IMR-90 (cell line): ENCODE results near the gene ENTPD3. TPM values are rescaled to one million over a fixed set of nuclear protein-coding genes. Genes with fewer than 3 reads are reported as not detected.

ENCODE experiments used
- ATAC-seq: fragments of 200-7000 bp; cut with Tn5 transposase; 2 replicates; pipeline ENCODE4 v1.9.1; 2020; ENCODE audit warnings: low read depth, mild to moderate bottlenecking, moderate library complexity
- BruUV-seq: library from RNA; stranded (reverse); fragments of 400-500 nt; replicated peaks from 2 replicates; lab custom pipeline; 2021; lab: Mats Ljungman, UMichigan
- CTCF ChIA-PET: fragments of 300-600 bp; formaldehyde crosslinking; extraction: SDS; loops from one replicate; lab custom pipeline; 2021; ENCODE audit warnings: antibody characterized with exemption; lab: Yijun Ruan, JAX
- POLR2A ChIA-PET: fragments of 300-600 bp; sonication (Branson Sonifier 250); formaldehyde crosslinking; loops from one replicate; lab custom pipeline; 2022; ENCODE audit warnings: antibody characterized with exemption; ENCODE audit not compliant: unreplicated experiment; lab: Charles Lee
- DNase-seq: peaks from one replicate; pipeline ENCODE4 v3.0.0; 2013
- H2AFZ ChIP-seq: replicated peaks from 2 replicates; pipeline ENCODE3; 2013; ENCODE audit warnings: low read length, mild to moderate bottlenecking; ENCODE audit not compliant: poor library complexity
- H2AK5ac ChIP-seq: 2 replicates; pipeline ENCODE4 v1.6.1; 2013; ENCODE audit warnings: low read depth, low read length, inconsistent platforms
- H2AK9ac ChIP-seq: replicated peaks from 2 replicates; pipeline ENCODE3; 2013; ENCODE audit warnings: mild to moderate bottlenecking, low read depth, low read length, moderate library complexity; ENCODE audit not compliant: poor library complexity
- H2BK120ac ChIP-seq: 2 replicates; pipeline ENCODE4 v1.6.1; 2013; ENCODE audit warnings: low read depth, low read length, inconsistent platforms
- H2BK15ac ChIP-seq: 3 replicates; pipeline ENCODE4 v1.6.1; 2013; ENCODE audit warnings: low read depth, low read length, inconsistent platforms
- H2BK20ac ChIP-seq: 2 replicates; pipeline ENCODE4 v1.6.1; 2013; ENCODE audit warnings: low read depth, mild to moderate bottlenecking, inconsistent platforms, low read length, moderate library complexity
- H2BK5ac ChIP-seq: 2 replicates; pipeline ENCODE4 v1.6.1; 2013; ENCODE audit warnings: mild to moderate bottlenecking, low read depth, low read length, inconsistent platforms; ENCODE audit not compliant: poor library complexity, severe bottlenecking
- H3K14ac ChIP-seq: replicated peaks from 2 replicates; pipeline ENCODE4 v1.6.1; 2013; ENCODE audit warnings: low read depth, low read length, inconsistent platforms
- H3K18ac ChIP-seq: 2 replicates; pipeline ENCODE4 v1.6.1; 2013; ENCODE audit warnings: low read depth, low read length, control low read depth
- H3K23ac ChIP-seq: 2 replicates; pipeline ENCODE4 v1.6.1; 2013; ENCODE audit warnings: low read depth, low read length, inconsistent platforms
- H3K27ac ChIP-seq: 2 replicates; pipeline ENCODE4 v1.5.1; 2013; ENCODE audit warnings: mild to moderate bottlenecking, control low read depth, low read length; ENCODE audit not compliant: insufficient read depth
- H3K27me3 ChIP-seq: 2 replicates; pipeline ENCODE4 v1.6.1; 2013; ENCODE audit warnings: low read length; ENCODE audit not compliant: control insufficient read depth, insufficient read depth
- H3K36me3 ChIP-seq: 2 replicates; pipeline ENCODE4 v1.6.1; 2013; ENCODE audit warnings: low read length, mixed read lengths; ENCODE audit not compliant: control insufficient read depth, insufficient read depth
- H3K4ac ChIP-seq: 2 replicates; pipeline ENCODE4 v1.6.1; 2013; ENCODE audit warnings: low read depth, low read length, inconsistent platforms
- H3K4me1 ChIP-seq: 2 replicates; pipeline ENCODE4 v1.6.1; 2013; ENCODE audit warnings: low read length, mixed read lengths; ENCODE audit not compliant: control insufficient read depth, insufficient read depth
- H3K4me2 ChIP-seq: 2 replicates; pipeline ENCODE4 v1.6.1; 2013; ENCODE audit warnings: low read depth, mild to moderate bottlenecking, control low read depth, low read length, moderate library complexity
- H3K4me3 ChIP-seq: 2 replicates; pipeline ENCODE4 v1.5.1; 2013; ENCODE audit warnings: low read depth, mild to moderate bottlenecking, control low read depth, low read length, moderate library complexity; ENCODE audit not compliant: insufficient read depth
- H3K56ac ChIP-seq: 2 replicates; pipeline ENCODE4 v1.6.1; 2013; ENCODE audit warnings: low read length, inconsistent platforms; ENCODE audit not compliant: insufficient read depth; ENCODE audit errors: extremely low read depth
- H3K79me1 ChIP-seq, 2 experiments: 2 replicates each; pipeline ENCODE4 v1.6.1; 2013; ENCODE audit warnings: low read length in 2 of 2, inconsistent platforms in 1 of 2, low read depth in 1 of 2
- H3K9ac ChIP-seq: 2 replicates; pipeline ENCODE4 v1.6.1; 2013; ENCODE audit warnings: low read depth, low read length, control low read depth
- H3K9me1 ChIP-seq: 2 replicates; pipeline ENCODE4 v1.6.1; 2013; ENCODE audit warnings: low read length, inconsistent platforms; ENCODE audit not compliant: insufficient read depth
- H3K9me3 ChIP-seq: 2 replicates; pipeline ENCODE4 v1.6.1; 2013; ENCODE audit warnings: low read length; ENCODE audit not compliant: control insufficient read depth, insufficient read depth
- H4K20me1 ChIP-seq: 2 replicates; pipeline ENCODE4 v1.6.1; 2013; ENCODE audit warnings: low read length, inconsistent platforms; ENCODE audit not compliant: insufficient read depth
- H4K5ac ChIP-seq: 2 replicates; pipeline ENCODE4 v1.6.1; 2013; ENCODE audit warnings: mild to moderate bottlenecking, low read depth, low read length, control low read depth
- H4K8ac ChIP-seq, 2 experiments: 2 replicates each; pipeline ENCODE4 v1.6.1; 2013; ENCODE audit warnings: low read depth in 2 of 2, low read length in 2 of 2, control low read depth in 1 of 2, inconsistent platforms in 1 of 2
- H4K91ac ChIP-seq: 2 replicates; pipeline ENCODE4 v1.6.1; 2013; ENCODE audit warnings: low read depth, low read length, inconsistent platforms; ENCODE audit not compliant: insufficient read depth
- RAD21 ChIP-seq: IDR thresholded peaks from 2 replicates; pipeline ENCODE4 v1.6.1; 2012; ENCODE audit warnings: low read length, improper control_type of control experiment
- WGBS, 2 experiments: methylation state at CpG; one replicate each; pipeline versions ENCODE4 v1.1.5 to v1.1.7; 2013; ENCODE audit warnings: missing lambda C conversion rate in 2 of 2; ENCODE audit not compliant: insufficient read length in 1 of 2; ENCODE audit errors: extremely low coverage in 2 of 2; 5-methylcytosine and 5-hydroxymethylcytosine counted together
- dilution Hi-C: fragments of 300-500 bp; cut with HindIII; formaldehyde crosslinking; loops from one replicate; pipeline ENCODE4 v1.14.3; 2018; ENCODE audit warnings: low sequenced_read_pairs; ENCODE audit not compliant: unreplicated experiment
- in situ Hi-C: fragments of 300-500 bp; cut with MboI; formaldehyde crosslinking; loops from 3 replicates; pipeline ENCODE4 v1.14.3; 2019; ENCODE audit warnings: low sequenced_read_pairs, inconsistent platforms, mixed read lengths
- intact Hi-C: fragments of 100-400 bp; cut with micrococcal nuclease; formaldehyde crosslinking; loops from 2 replicates; pipeline ENCODE4 v1.10.0; 2022
- polyA plus RNA-seq, 3 experiments: library from polyadenylated mRNA; depleted of rRNA; stranded (reverse); fragments of >200 nt; gene quantifications; 2 replicates each; pipeline ENCODE4 v1.2.3, GENCODE V29; 2012; ENCODE audit warnings: low replicate concordance in 1 of 3
- total RNA-seq: library from RNA; depleted of rRNA; stranded (reverse); fragments of >200 nt; gene quantifications from 2 replicates; pipeline ENCODE4 v1.2.3, GENCODE V29; 2012
- TF ChIP-seq, protein P1 (sequence below): fragments of 150-350 bp; IDR thresholded peaks from 2 replicates; pipeline ENCODE4 v1.6.1; 2016; ENCODE audit warnings: low read depth, mild to moderate bottlenecking, low read length, moderate library complexity, borderline replicate concordance
- TF ChIP-seq, protein P2 (sequence below): conservative IDR thresholded peaks from 2 replicates; pipeline ENCODE4 v1.5.1; 2012; ENCODE audit warnings: mild to moderate bottlenecking, low read depth, low read length, improper control_type of control experiment

The ENTPD3 gene
- total and polyA plus RNA-seq, 2 of the 4 experiments (the other 2 are of a cell fraction) = not detected

DNA sequence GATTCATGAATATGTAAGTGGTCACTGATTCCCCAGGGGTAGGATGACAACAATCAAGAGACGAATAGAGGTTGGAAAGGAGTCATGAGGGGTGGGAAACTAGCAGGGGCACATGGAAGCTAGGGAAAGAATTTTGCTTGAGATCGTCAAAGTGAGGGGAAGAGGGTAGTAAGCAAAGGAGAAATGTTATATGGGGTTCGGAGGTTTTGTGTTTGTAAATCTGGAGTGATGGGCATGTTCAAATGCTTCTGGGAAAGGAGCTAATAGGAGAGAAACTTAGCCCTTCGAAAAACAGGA, 78.1 kb downstream of the ENTPD3 start (continued):
- TF ChIP-seq, protein P1, sequence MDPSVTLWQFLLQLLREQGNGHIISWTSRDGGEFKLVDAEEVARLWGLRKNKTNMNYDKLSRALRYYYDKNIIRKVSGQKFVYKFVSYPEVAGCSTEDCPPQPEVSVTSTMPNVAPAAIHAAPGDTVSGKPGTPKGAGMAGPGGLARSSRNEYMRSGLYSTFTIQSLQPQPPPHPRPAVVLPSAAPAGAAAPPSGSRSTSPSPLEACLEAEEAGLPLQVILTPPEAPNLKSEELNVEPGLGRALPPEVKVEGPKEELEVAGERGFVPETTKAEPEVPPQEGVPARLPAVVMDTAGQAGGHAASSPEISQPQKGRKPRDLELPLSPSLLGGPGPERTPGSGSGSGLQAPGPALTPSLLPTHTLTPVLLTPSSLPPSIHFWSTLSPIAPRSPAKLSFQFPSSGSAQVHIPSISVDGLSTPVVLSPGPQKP = no peak

DNA sequence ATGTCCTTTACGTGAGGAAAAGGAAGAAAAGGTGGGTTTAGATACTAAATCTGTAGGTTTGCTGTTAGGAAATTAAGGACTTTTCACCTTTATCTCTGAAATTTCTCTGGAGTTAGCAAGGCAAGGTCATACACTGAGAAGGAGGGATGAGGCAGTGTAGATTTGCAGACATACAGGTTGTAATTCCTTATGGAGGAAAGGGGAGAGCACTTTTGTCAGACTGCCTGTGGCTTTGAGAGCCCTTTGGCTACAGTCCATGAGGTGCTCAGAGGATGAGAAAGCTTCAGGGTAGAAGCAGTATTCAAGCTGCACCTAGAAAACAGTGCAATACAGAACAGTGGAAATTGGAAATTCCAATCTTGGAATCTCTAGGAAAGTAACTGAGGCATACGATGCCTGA, 78.5 kb downstream of the ENTPD3 start:
- H3K23ac ChIP-seq = no peak overlapping the region
- no peak overlapping the region for H2BK5ac ChIP-seq
- H3K18ac ChIP-seq = no peak overlapping the region
- ChIA-PET POLR2A (no interaction called here), CTCF (interaction anchor here (0.6 to 1.3 kb wide), 2 partner anchors 11 to 14 kb away, joined by 3 read pairs; partner anchors contain the start of gene ZNF619)
- H3K56ac ChIP-seq = no peak overlapping the region
- TF ChIP-seq, protein P2, sequence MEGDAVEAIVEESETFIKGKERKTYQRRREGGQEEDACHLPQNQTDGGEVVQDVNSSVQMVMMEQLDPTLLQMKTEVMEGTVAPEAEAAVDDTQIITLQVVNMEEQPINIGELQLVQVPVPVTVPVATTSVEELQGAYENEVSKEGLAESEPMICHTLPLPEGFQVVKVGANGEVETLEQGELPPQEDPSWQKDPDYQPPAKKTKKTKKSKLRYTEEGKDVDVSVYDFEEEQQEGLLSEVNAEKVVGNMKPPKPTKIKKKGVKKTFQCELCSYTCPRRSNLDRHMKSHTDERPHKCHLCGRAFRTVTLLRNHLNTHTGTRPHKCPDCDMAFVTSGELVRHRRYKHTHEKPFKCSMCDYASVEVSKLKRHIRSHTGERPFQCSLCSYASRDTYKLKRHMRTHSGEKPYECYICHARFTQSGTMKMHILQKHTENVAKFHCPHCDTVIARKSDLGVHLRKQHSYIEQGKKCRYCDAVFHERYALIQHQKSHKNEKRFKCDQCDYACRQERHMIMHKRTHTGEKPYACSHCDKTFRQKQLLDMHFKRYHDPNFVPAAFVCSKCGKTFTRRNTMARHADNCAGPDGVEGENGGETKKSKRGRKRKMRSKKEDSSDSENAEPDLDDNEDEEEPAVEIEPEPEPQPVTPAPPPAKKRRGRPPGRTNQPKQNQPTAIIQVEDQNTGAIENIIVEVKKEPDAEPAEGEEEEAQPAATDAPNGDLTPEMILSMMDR = no peak
- TF ChIP-seq RAD21 = no peak
- 0 out of 2 replicates have a peak, but pooled peaks cover 2% of the 10 kb centered on the region for H3K9me1 ChIP-seq
- H2AK5ac ChIP-seq = no peak overlapping the region
- no peak overlapping the region for H4K91ac ChIP-seq
- no peak for DNase-seq
- no peaks in the 10 kb centered on the region for H3K27me3 ChIP-seq
- in situ Hi-C loops (no loop called here), intact Hi-C loops (no loop called here), dilution Hi-C loops (no loop called here)
- no peak overlapping the region for H2BK120ac ChIP-seq
- no peak for ATAC-seq
- no peaks in the 10 kb centered on the region for H3K4me1 ChIP-seq
- no peak overlapping the region for H2BK20ac ChIP-seq
- BruUV-seq = no TSS peak
- H3K79me1 ChIP-seq = peaks cover 0 to 9% of the 10 kb centered on the region in 2 experiments; a peak in 3 of 4 replicates
- H3K4ac ChIP-seq = no peak overlapping the region
- no peak overlapping the region for H3K9ac ChIP-seq
- H3K4me3 ChIP-seq = no peak overlapping the region
- no peak overlapping the region for H3K27ac ChIP-seq
- peaks cover 27% of the 10 kb centered on the region for H3K36me3 ChIP-seq
- no peak overlapping the region for H2AFZ ChIP-seq
- peaks cover 5% of the 10 kb centered on the region; the same call in 1 of the 2 replicates for H4K20me1 ChIP-seq
- no peak overlapping the region for H4K8ac ChIP-seq
- no peak overlapping the region for H3K4me2 ChIP-seq
- no peak overlapping the region for H2BK15ac ChIP-seq
- H3K14ac ChIP-seq = no peak overlapping the region
- H2AK9ac ChIP-seq = no peak overlapping the region
- H3K9me3 ChIP-seq = no peaks in the 10 kb centered on the region
- WGBS, 2 experiments = no CpG with 5 or more reads among the region's 2 CpGs
- no peak overlapping the region for H4K5ac ChIP-seq
